DMS153 treated with DMSO at 0.1 percent for 48 hours (cell line): ENCODE data around the gene SV2B.

Source experiments
- DNase-seq: peaks from one replicate; lab custom pipeline; 2025; ENCODE audit not compliant: unreplicated experiment; lab: John Stamatoyannopoulos, UW

Gene SV2B

DNA sequence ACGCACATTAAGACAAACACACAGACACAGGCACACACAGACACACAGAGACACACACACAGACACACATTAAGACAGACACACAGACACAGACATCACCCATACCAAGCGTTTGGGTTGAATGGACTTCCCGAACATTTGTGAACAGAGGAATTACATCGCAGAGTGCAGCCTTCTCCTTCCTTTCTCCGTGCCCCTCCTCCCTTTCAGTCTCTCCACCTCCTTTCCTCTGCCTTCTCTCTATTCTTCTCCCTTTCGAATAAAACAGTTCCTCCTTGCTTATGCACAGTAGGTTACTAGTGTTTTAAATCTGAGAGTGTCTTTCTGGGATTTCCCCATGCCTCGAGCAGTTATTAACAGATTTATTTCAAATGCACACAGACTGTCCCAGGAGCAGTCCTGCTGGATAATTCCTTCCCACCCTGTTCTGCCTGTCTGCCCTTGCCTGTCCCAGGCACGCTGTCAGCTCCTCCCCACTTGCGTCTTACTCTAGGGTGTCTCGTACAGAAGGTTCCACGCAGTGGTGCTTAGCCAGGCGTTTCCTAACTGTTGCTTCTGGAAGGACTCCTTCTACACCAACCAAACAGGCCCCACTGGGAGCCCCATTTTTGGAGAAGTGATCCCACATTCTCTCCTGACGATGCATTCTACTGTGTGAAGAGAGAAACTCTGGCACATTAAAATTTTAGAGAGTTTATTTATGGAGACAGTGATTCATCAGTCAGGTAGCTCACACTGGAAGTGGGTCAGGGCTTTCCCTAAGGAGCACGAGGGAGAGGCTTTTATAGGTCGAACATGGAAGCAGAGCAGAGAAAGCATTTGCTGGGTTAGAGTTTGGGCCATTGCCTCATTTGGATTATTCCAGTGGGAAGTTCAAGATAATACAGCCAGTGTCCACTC lies 163.8 kb downstream of the SV2B start:
- DNase-seq = no peak

DNA sequence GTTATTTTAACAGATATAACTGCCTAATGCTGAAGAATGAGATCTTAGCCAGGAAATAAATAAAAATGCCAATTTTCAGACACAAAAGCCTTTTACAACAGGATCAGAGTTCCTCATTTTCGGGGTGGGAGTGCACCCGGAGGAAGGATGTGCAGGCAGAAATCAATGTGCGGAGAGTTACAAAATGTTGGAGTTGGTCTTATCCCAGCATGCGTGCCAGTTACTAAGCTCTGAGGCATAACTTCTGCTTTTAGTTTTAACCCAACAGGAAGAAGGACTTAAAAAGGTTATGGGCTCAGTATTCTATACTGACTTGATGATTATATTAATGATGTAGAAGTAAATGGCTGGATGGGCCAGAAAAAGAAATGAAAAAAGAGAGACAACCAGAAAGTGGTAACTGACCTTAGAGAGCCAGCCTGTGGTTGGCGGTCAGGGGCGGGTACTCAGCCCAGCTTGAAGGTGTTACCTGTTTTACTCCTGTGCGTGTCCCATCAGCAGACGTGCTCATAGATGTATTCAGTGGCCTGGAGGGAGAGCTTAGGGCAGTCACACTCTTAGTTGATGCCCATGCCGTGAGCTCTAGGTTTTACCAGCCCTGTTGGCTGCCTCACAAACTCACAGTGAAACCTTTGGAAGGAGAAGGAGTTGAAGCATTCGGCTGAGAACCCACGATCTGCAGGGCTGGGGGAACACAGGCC lies 164.7 kb downstream of the SV2B start:
- DNase-seq = no peak

DNA sequence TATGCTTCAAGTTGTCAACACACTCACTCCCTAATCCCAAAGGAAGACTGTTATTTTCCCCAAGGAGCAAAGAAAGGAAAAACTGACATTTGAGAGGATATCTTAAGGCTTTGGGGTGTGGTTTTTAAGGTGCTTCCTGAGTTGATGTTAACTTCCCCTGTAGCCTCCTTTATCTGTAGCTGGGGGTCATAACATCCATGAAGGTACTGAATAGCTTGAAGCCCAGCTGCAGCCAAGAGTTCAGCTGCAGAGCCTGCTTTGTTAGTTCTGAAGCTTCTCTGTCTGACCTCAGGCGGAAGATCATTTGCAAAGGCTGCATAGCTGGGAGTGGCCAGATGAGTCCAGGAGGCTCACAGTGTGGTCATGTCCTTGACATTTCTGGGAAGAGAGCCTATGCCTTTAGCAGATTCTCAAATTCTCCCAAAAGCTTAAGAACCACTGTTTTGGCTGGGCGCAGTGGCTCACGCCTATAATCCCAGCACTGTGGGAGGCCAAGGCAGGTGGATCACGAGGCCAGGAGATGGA lies 165.4 kb downstream of the SV2B start:
- no peak for DNase-seq

DNA sequence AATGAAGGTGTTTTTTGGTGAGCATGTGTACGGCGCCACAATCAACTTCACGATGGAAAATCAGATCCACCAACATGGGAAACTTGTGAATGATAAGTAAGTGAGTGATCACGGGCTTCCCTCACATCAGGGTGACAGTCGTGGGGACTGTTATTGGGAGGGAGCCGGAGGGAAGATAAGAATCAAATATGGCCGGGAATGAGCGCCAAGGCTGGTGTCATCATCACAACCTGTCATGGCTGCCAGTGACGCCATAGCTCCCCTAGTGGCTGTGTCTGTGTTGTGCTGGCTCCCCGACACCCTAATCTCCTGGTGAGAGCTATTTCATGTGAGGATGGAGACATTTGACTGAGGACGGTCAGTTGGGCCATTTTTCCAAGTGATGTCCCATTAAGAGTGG lies 168.5 kb downstream of the SV2B start:
- DNase-seq = no peak

DNA sequence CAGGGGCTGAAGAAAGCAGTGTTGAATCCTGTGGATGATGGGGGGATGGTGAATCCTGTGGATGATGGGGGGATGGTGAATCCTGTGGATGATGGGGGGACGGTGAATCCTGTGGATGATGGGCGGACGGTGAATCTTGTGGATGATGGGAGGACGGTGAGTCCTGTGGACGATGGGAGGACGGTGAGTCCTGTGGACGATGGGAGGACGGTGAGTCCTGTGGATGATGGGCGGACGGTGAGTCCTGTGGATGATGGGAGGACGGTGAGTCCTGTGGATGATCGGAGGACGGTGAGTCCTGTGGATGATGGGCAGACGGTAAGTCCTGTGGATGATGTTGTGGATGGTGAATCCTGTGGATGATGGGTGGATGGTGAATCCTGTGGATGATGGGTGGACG lies 170.7 kb downstream of the SV2B start:
- DNase-seq = no peak

DNA sequence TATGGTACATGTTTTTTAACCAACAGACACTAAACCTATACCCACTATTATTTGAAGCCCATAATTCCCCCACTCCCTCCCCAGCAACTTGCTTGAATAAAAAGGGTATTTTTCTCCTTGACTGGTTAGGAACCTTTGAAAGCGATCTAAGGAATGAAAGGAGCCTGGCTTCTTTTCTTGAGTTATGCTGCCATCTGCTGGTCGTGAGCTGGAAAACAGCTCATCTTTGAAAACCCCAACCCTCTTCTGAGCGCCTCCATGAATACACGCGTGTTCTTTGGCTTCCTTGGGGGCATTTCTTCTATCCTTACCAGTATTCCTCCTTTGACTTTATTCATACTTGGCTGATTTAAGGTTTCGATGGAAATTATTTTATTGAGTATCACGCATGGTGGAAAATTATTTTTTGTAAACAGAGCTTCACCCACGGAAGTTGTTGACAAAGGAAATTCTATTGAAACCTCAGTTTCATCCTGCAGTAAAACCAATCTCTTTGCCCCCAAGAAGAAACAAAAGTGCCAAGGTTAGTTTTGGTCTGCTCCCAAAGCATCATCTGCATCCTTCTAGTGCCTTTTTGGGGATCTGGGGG lies 171.6 kb downstream of the SV2B start:
- DNase-seq = peak; percentile 4

DNA sequence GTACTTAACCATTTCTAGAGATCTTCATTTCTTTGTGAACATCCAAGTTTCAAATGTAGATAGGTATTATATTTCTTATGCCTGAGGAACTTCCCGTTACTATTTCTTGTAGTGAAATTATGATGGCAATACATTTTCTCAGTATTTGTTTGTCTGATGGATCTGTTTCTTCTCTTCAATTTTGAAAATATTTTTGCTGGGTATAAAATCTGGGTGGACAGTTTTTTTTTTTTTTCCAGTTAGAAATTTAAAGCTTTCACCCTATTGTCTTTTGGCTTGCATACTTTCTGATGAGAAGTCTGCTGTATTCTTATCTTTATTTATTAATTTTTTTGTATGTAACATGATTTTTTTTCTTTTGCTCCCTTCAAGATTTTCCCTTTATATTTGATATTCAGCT lies 175.8 kb downstream of the SV2B start:
- no peak for DNase-seq

DNA sequence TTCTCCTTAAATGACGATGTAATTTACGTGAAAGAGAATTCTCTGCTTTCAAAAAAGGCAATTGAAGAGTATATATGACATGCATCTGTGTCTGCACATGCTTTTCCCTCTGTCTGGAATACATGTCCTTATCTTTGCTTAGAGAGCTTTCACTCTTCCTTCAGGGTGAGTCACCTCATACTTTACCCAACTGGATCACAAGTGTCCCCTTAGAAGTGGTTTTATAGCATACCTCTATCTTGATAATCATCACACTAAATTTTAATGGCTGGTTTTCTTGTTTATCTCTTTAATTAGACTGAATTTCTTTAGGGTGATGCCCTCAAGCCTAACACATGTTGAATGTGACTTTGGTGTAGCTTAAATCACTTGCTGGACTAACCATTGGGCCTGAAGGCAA lies 178.9 kb downstream of the SV2B start:
- DNase-seq = no peak

DNA sequence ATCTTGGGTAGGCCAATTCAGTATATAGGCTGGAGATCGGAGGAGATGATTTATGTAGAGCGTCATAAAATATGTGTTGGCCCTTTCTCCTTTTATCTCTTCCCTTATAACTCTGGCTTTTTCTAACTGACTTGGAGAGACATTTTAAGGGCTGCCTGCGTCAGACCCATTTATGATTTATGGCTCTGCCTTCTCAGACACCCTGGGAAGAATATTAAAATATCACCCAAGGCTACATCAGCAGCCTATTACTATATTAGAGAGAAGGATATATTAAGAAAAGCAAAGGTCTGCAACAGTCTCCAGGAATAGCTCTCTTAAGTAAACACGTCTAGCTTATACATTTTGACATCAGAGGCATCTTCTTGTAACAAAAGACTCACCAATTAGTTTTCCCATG lies 179.4 kb downstream of the SV2B start:
- DNase-seq = no peak

DNA sequence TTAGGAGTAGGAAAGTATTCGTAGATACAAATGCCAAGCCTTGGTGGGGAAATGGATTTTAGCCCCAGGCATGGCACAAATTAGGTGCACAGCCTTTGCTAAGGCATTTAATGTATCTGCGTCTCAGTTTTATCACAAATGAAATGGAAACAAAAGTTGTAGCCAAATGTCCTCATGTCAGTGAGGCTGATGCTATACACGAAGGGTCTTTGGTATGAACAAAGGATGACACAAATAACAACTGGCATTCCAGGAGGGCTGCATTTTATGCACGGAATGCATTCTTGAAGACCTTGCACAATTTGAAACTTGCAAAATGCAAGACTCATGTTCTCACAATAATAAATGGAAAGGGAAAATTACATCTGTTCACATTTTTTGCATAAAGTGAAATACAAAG lies 181.9 kb downstream of the SV2B start:
- DNase-seq = no peak

DNA sequence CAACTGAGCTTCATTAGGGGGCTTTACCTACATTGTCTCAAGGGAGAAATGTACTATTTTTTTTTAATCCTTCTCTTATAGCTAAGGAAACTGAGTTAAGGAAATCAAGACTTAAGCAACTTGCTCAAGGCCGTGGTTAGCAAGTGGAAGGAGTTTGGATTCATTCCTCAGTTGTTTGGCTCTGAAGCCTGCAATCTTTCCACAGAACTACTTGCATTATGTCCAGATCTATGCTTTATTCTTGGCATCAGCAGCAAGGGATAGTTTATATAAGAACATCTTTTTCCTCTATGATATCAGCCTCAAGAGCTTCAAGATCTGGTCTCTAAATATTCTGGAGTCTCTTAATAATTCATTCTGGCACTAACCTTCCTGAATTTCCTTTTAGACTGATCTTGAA lies 182.4 kb downstream of the SV2B start:
- DNase-seq = no peak

DNA sequence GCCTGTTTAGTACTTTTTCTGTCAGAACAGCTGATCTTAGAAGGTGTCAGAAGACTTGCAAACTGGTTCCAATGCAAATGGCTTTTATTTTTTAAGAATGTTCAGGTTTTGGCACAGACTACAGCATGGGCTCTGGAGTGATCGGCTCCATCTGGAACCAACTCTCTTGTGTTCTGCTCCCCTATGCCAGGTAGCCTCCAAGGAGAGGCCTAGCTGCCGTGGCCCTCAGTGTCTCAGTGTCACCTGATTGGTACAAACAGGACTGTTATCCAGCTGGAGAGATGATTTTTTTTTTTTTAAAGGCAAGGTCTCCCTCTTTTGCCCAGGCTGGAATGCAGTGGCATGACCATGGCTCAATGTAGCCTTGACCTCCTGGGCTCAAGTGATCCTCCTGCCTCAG lies 183.1 kb downstream of the SV2B start:
- DNase-seq = no peak

DNA sequence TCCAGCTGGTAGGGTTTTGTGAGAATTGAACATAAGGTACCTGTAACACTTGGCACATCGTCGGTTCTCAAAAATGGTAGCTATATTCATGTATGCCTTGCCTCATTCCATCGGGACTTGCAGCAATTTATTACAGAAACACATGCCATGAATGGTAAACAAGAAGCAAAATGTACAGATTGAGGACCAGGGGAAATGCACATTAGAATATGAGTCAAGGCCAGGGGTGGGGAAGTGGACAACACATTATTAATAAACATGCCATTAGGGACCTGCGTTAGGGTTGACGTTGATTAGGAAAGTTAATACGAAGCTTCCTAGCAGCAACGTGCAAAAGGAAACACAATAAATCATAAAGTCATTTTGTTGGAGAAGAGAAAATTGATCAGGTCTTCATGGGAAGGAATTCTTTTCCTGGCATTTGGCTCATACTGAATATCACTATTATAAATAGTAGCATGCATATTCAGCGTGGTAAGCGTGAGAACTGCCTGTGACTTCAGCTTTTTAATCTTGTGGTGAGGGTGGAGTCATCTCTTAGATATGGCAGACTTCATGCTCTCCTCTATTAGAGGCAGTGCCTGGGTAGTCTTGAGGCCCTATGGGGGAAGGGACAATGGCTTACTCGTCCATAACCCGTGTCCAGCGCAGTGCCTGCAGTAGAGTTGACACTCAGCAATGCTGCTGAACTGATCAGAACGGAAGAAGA lies 184.9 kb downstream of the SV2B start:
- no peak for DNase-seq

DNA sequence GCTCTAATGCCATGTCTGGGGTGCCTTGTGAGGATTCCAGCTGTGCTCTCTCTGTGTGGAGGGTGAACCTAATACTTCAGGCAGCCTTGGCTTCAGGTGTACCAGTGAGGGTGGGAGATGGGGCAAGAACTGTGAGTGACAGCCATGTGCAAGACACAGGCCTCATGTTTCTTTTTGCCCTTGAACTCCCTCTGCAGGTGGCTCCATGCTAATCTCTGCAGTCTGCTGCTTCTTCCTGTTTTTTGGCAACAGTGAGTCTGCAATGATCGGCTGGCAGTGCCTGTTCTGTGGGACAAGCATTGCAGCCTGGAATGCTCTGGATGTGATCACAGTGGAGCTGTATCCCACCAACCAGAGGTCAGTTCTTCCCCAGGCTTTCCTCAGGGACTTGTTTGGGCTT lies 189.3 kb downstream of the SV2B start:
- no peak for DNase-seq

DNA sequence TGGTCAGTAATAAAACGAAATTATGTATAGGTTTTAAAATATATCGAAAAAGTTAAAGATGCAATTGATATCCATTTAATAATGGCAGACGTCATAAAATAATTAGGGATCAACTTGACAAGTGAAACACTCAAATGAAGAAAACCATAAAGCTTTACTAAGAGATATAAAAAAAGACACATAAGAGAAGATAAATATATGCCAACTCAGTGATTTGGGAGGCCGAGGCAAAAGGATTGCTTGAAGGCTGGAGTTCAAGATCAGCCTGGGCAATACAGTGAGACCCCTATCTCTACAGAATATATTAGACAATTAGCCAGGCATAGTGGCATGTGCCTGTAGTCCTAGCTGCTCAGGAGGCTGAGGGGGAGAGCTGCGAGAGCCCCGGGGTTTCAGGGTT lies 190.5 kb downstream of the SV2B start:
- no peak for DNase-seq

DNA sequence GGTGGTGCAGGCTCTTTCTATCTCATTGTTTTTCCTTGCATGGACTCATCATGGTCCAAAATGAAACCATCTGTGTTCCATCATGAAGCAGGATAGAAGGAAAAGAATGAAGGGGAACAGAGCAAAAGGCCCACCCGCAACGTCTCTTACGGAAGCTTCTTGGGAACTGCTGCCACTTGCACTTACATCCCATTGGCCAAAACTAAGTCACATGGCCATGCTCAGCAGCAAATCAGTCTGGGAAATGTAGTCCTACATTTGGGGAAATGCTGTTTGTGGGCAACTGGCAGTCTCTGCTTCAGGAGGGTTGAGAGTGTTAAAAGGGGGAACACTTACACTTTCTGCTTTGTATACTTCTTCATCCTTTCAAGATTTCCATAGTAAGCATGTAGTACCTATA lies 191.6 kb downstream of the SV2B start:
- no peak for DNase-seq

DNA sequence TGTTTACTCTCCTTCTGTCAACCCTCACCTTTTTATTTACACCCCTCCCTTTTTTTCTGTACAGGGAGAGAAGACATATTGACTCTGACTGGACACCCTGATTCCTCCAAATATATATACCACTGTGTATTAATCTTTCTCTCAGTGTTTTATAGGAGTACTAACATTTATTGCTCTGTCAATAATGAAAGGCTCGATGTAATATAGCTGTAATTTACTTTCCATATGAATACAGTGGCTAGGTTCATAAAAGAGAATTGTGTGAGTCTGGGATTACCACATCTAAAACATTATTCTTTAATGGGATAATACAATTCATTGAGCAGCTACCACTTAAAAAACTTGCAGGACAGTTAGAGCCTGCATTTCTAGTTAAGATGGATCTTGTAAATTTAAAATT lies 194.3 kb downstream of the SV2B start:
- no peak for DNase-seq

DNA sequence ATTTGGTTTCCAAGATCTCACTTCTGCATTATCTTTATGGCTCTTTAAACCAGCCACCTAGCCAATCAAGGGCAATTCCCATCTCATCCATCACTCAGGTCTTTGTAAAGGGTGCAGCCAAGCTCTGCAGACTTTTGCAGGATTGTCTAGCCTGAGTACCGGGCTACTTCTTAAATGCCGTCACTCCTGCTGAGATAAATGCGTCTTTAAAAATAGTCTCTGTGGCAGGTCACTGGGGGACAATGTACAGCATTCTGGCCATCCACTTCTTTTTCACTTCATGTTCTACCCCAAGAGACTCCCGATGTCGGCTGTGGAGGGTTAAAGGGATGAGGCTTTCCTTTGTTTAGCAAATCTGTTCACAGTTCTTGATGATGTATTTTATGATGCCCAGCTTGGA lies 194.7 kb downstream of the SV2B start:
- no peak for DNase-seq

DNA sequence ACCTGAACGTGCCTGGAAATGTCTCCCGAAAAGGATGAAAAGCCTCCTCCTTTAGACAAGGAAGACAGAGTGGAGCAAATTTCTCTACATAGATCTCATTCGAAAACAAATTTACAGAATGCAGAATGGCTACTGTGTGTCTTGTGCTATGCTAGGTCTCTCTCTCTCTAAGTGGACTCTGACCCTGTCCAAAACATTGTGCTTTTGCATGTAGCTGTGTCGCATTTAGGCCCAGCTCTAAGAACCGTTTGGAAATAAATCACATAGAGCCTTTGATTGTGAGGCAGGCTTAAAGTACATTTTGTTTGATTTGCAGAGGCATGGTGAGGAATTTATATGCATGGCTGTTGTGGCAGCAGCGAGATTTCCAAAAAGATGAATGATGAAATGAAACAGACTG lies 198.0 kb downstream of the SV2B start:
- no peak for DNase-seq

DNA sequence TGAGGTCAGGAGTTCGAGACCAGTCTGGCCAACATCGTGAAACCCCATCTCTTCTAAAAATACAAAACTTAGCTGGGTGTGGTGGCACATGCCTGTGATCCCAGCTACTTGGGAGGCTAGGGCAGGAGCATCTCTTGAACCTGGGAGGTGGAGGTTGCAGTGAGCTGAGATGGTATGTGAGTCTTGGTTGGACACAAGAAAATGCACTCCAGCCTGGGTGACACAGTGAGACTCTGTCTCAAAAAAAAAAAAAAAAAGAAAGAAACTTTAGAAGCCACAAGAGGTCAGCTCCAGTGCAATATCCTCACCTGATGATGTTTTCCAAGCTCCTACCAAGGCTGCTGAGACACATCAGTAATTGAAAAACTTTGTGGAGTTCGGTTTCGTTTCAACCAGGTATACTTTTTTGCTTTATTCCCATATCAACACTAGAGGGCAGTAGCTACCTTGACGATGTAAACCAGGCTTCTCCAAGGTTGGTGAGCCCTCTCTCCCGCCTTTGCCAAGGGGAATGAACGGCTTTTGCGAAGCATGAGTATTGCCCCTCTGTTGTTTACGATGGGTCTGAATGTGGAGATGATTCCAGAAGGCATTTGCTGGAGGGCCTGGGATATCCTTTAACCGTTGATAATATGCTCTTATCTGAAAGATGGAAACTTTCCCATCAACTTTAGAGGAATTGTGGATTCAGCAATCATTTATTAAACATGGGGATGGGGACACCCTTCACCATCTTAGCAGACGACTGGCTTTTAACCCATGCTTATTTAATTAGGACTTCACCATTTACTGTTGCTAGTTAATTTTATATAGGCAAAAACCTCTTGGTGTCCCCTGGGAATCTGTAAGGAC lies 202.8 kb downstream of the SV2B start:
- DNase-seq = peak; percentile 12
